Liver (tissue), 9 donors: Measurements from ENCODE around the gene PPFIBP2. TPM values are rescaled to one million over a fixed set of nuclear protein-coding genes. Genes with fewer than 3 reads are reported as not detected.

Experiments used
- DNase-seq: peaks from one replicate; pipeline ENCODE4 v3.0.0-alpha.2; 2017; ENCODE audit warnings: low spot score
- H3K27ac ChIP-seq, 2 donors: one replicate each; pipeline ENCODE4 v1.7.0; 2013; ENCODE audit warnings: inconsistent platforms in 2 of 2, low read length in 2 of 2, control low read depth in 1 of 2, low read depth in 1 of 2, mild to moderate bottlenecking in 1 of 2
- H3K27me3 ChIP-seq, 4 donors: one replicate each; pipeline versions ENCODE4 v1.6.1 to v1.7.0; 2013; ENCODE audit warnings: low read length in 3 of 4, inconsistent platforms in 1 of 4, mild to moderate bottlenecking in 1 of 4, moderate library complexity in 1 of 4; ENCODE audit not compliant: control insufficient read depth in 4 of 4, insufficient read depth in 4 of 4
- H3K36me3 ChIP-seq, 4 donors: one replicate each; pipeline versions ENCODE4 v1.6.1 to v1.7.0; 2013; ENCODE audit warnings: low read length in 3 of 4, mild to moderate bottlenecking in 3 of 4, low read depth in 1 of 4, moderate library complexity in 1 of 4; ENCODE audit not compliant: control insufficient read depth in 4 of 4, insufficient read depth in 3 of 4
- H3K4me1 ChIP-seq, 4 donors: one replicate each; pipeline versions ENCODE4 v1.6.1 to v1.7.0; 2013; ENCODE audit warnings: low read length in 3 of 4, mild to moderate bottlenecking in 3 of 4, moderate library complexity in 1 of 4; ENCODE audit not compliant: control insufficient read depth in 4 of 4, insufficient read depth in 4 of 4
- H3K4me3 ChIP-seq, 3 donors: one replicate each; pipeline versions ENCODE4 v1.6.1 to v1.7.0; 2013; ENCODE audit warnings: low read length in 3 of 3, control low read depth in 1 of 3, low read depth in 1 of 3, mild to moderate bottlenecking in 1 of 3
- H3K9ac ChIP-seq, 2 donors: one replicate each; pipeline ENCODE4 v1.7.0; 2013; ENCODE audit warnings: low read length in 2 of 2, mild to moderate bottlenecking in 2 of 2, moderate library complexity in 2 of 2, control low read depth in 1 of 2, low read depth in 1 of 2
- H3K9me3 ChIP-seq, 4 donors: one replicate each; pipeline versions ENCODE4 v1.6.1 to v1.7.0; 2013; ENCODE audit warnings: low read length in 3 of 4; ENCODE audit not compliant: control insufficient read depth in 4 of 4
- ATF3 ChIP-seq: IDR thresholded peaks from 2 replicates; pipeline ENCODE4 v1.6.1; 2016; ENCODE audit warnings: antibody characterized with exemption
- CTCF ChIP-seq: fragments of 150-350 bp; IDR thresholded peaks from 2 replicates; pipeline ENCODE4 v1.5.1; 2017; ENCODE audit warnings: improper control_type of control experiment, low read depth, low read length; ENCODE audit not compliant: missing input control
- EGR1 ChIP-seq, 2 donors: IDR thresholded peaks; 2 replicates each; pipeline ENCODE4 v1.6.1; 2016 to 2018; ENCODE audit warnings: antibody characterized with exemption in 2 of 2, low read depth in 2 of 2
- FOXA1 ChIP-seq: IDR thresholded peaks from 2 replicates; pipeline ENCODE4 v1.6.1; 2016; ENCODE audit warnings: antibody characterized with exemption
- GABPA ChIP-seq, 2 donors: IDR thresholded peaks in 1 of 2; conservative IDR thresholded peaks in 1 of 2; 2 replicates each; pipeline ENCODE4 v1.6.1; 2016; ENCODE audit warnings: antibody characterized with exemption in 2 of 2, mild to moderate bottlenecking in 1 of 2, moderate library complexity in 1 of 2
- HNF4A ChIP-seq, 2 donors: conservative IDR thresholded peaks; 2 replicates each; pipeline ENCODE4 v1.6.1; 2016; ENCODE audit warnings: antibody characterized with exemption in 2 of 2, mild to moderate bottlenecking in 2 of 2
- HNF4G ChIP-seq: IDR thresholded peaks from 2 replicates; pipeline ENCODE4 v1.6.1; 2016; ENCODE audit warnings: antibody characterized with exemption
- JUND ChIP-seq, 2 donors: IDR thresholded peaks; 2 replicates each; pipeline ENCODE4 v1.6.1; 2016; ENCODE audit warnings: antibody characterized with exemption in 2 of 2
- MAX ChIP-seq: IDR thresholded peaks from 2 replicates; pipeline ENCODE4 v1.6.1; 2016; ENCODE audit warnings: antibody characterized with exemption
- NR2F2 ChIP-seq: IDR thresholded peaks from 2 replicates; pipeline ENCODE4 v1.6.1; 2016; ENCODE audit warnings: antibody characterized with exemption
- RAD21 ChIP-seq, 2 donors: IDR thresholded peaks; 2 replicates each; pipeline ENCODE4 v1.6.1; 2016; ENCODE audit warnings: antibody characterized with exemption in 2 of 2, mild to moderate bottlenecking in 2 of 2
- REST ChIP-seq: IDR thresholded peaks from 2 replicates; pipeline ENCODE4 v1.6.1; 2016; ENCODE audit warnings: antibody characterized with exemption, mild to moderate bottlenecking
- RXRA ChIP-seq, 2 donors: IDR thresholded peaks; 2 replicates each; pipeline ENCODE4 v1.6.1; 2017 to 2018; ENCODE audit warnings: antibody characterized with exemption in 2 of 2, mild to moderate bottlenecking in 1 of 2
- SP1 ChIP-seq: IDR thresholded peaks from 2 replicates; pipeline ENCODE4 v1.6.1; 2018; ENCODE audit warnings: antibody characterized with exemption, mild to moderate bottlenecking
- TAF1 ChIP-seq: conservative IDR thresholded peaks from 2 replicates; pipeline ENCODE4 v1.6.1; 2016; ENCODE audit warnings: antibody characterized with exemption, mild to moderate bottlenecking
- YY1 ChIP-seq: IDR thresholded peaks from 2 replicates; pipeline ENCODE4 v1.6.1; 2016; ENCODE audit warnings: antibody characterized with exemption, mild to moderate bottlenecking
- ZBTB33 ChIP-seq: IDR thresholded peaks from 2 replicates; pipeline ENCODE4 v1.6.1; 2016; ENCODE audit warnings: antibody characterized with exemption
- WGBS: extraction: QIAGEN DNeasy Blood & Tissue Kit; methylation state at CpG from one replicate; pipeline ENCODE4 v1.1.7; 2013; 5-methylcytosine and 5-hydroxymethylcytosine counted together
- polyA plus RNA-seq, 2 donors: library from polyadenylated mRNA; stranded (reverse) in 1 of 2; unstranded in 1 of 2; fragments of 200-250 nt in 1 of 2; fragments of >200 nt in 1 of 2; fragmentation: Nextera tagmentation in 1 of 2; extraction: Ambion mirVana in 1 of 2; gene quantifications; one replicate each; pipeline versions ENCODE4 v1.2.1 to v1.2.3, GENCODE V29; 2013 to 2015
- total RNA-seq, 2 donors: library from RNA; depleted of rRNA; stranded (reverse); fragments of >200 nt; gene quantifications; one replicate each; pipeline ENCODE4 v1.2.3, GENCODE V29; 2014
- donor health status: healthy.
- donor health status: healthy.
- donor health status: healthy.
- donor health status: healthy.
- donor health status: healthy.

PPFIBP2 gene
- total and polyA plus RNA-seq, 4 donors = 19.6 to 80.0 (median 23.2) TPM

GRCh38 chr11:7635708-7636107 lies 121.9 kb downstream of the PPFIBP2 start:
- H3K9me3 ChIP-seq = no peaks in the 10 kb centered on the region
- no peak for DNase-seq
- no peaks in the 10 kb centered on the region for H3K4me1 ChIP-seq
- no peak for TF ChIP-seq JUND (IDR thresholded peaks at IDR 0.05)
- TF ChIP-seq HNF4A (conservative IDR thresholded peaks at IDR 0.05) = no peak
- TF ChIP-seq GABPA (IDR thresholded peaks at IDR 0.05 in 1 of 2, conservative IDR thresholded peaks at IDR 0.05 in 1 of 2) = no peak
- no peak for TF ChIP-seq YY1
- TF ChIP-seq RXRA (IDR thresholded peaks at IDR 0.05) = no peak
- H3K36me3 ChIP-seq = peaks cover 2 to 86% (median 83%) of the 10 kb centered on the region in 4 donors
- H3K9ac ChIP-seq = no peak overlapping the region
- no peak overlapping the region for H3K27ac ChIP-seq
- H3K4me3 ChIP-seq = no peak overlapping the region
- no peaks in the 10 kb centered on the region for H3K27me3 ChIP-seq
- WGBS = 89% methylated on average over 4 of the region's 4 CpGs

GRCh38 chr11:7636350-7636749 lies 122.6 kb downstream of the PPFIBP2 start:
- H3K4me3 ChIP-seq = no peak overlapping the region
- no peaks in the 10 kb centered on the region for H3K27me3 ChIP-seq
- no peak for DNase-seq
- H3K9ac ChIP-seq = no peak overlapping the region
- H3K36me3 ChIP-seq = peaks cover 2 to 86% (median 83%) of the 10 kb centered on the region in 4 donors
- 77% methylated on average over 6 of the region's 6 CpGs for WGBS
- H3K4me1 ChIP-seq = no peaks in the 10 kb centered on the region
- no peak overlapping the region for H3K27ac ChIP-seq
- TF ChIP-seq CTCF (no peak), HNF4G (no peak), RXRA (IDR thresholded peaks at IDR 0.05) (no peak)
- H3K9me3 ChIP-seq = no peaks in the 10 kb centered on the region

- no peak for DNase-seq
- Histone ChIP-seq H3K27me3 (no peaks in the 10 kb centered on the region), H3K9ac (no peak overlapping the region), H3K9me3 (no peaks in the 10 kb centered on the region), H3K27ac (no peak overlapping the region), H3K4me3 (no peak overlapping the region), H3K36me3 (peaks cover 6 to 86% (median 82%) of the 10 kb centered on the region in 4 donors), H3K4me1 (no peaks in the 10 kb centered on the region)
- WGBS = 82% methylated on average over 7 of the region's 7 CpGs
- TF ChIP-seq CTCF (no peak), NR2F2 (no peak), HNF4G (no peak), HNF4A (conservative IDR thresholded peaks at IDR 0.05) (no peak), GABPA (IDR thresholded peaks at IDR 0.05 in 1 of 2, conservative IDR thresholded peaks at IDR 0.05 in 1 of 2) (no peak), FOXA1 (no peak), RAD21 (IDR thresholded peaks at IDR 0.05) (no peak), RXRA (IDR thresholded peaks at IDR 0.05) (no peak), TAF1 (no peak), REST (no peak), ATF3 (no peak), EGR1 (IDR thresholded peaks at IDR 0.05; ENCODE audit: low read depth in 2 of 2) (no peak), SP1 (no peak), JUND (IDR thresholded peaks at IDR 0.05) (no peak), ZBTB33 (no peak), MAX (no peak), YY1 (no peak)
These were observed 123.8 kb downstream of the PPFIBP2 start for GRCh38 chr11:7637447-7638157.
